Frontal cortex (tissue), 4 donors: ENCODE results near the gene PRR36. TPM values are rescaled to one million over a fixed set of nuclear protein-coding genes. Genes with fewer than 3 reads are reported as not detected.
"Not testable (repeated sequence)": the region's sequence is repeated elsewhere in the genome, so short reads cannot be mapped to it uniquely, and the experiment has no call there.

ENCODE experiments used
- DNase-seq, 2 donors: peaks; one replicate each; pipeline ENCODE4 v3.0.0; 2012; ENCODE audit warnings: low spot score in 2 of 2
- FAIRE-seq: peaks from 2 replicates; lab custom pipeline; 2012; peaks lifted over from hg19 to GRCh38; lab: Jason Lieb, UNC
- total RNA-seq: library from RNA; depleted of rRNA; stranded (reverse); fragments of >200 nt; gene quantifications from one replicate; pipeline ENCODE4 v1.2.3, GENCODE V29; 2014
- donor health status: control.
- donor health status: control.
- donor health status: control.

The PRR36 gene
- total RNA-seq, 1 donor from 2014 or later = 2.9 TPM

DNA sequence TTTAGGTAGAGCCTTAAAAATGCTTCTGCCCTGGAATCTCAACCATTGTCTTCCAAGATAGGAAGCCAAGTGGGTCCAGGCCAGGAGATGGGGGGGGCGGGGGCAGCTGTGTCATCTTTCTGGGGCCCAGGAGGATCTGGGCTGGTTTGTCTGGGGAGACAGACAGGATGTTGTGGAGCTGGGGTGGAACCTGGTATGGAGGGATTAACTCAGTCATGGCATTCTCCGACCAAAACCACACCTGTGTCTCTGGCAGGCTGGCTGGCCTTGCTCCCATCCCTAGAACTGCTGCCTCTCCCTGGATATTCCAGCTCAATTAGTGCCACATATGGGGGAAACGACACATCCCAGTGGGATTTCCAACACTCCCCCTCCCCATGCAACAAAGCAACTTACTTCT is 26.7 kb upstream of the PRR36 start:
- FAIRE-seq = no peak
- DNase-seq = no peak

DNA sequence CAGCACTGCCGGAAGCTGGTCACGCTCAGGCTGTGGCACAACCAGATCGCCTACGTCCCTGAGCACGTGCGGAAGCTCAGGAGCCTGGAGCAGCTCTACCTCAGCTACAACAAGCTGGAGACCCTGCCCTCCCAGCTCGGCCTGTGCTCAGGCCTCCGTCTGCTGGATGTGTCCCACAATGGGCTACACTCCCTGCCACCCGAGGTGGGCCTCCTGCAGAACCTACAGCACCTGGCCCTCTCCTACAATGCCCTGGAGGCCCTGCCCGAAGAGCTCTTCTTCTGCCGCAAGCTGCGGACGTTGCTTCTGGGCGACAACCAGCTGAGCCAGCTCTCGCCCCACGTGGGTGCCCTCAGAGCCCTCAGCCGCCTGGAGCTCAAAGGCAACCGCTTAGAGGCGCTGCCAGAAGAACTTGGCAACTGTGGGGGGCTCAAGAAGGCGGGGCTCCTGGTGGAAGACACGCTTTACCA is 26.2 kb upstream of the PRR36 start:
- FAIRE-seq (no peak), DNase-seq (no peak)

DNA sequence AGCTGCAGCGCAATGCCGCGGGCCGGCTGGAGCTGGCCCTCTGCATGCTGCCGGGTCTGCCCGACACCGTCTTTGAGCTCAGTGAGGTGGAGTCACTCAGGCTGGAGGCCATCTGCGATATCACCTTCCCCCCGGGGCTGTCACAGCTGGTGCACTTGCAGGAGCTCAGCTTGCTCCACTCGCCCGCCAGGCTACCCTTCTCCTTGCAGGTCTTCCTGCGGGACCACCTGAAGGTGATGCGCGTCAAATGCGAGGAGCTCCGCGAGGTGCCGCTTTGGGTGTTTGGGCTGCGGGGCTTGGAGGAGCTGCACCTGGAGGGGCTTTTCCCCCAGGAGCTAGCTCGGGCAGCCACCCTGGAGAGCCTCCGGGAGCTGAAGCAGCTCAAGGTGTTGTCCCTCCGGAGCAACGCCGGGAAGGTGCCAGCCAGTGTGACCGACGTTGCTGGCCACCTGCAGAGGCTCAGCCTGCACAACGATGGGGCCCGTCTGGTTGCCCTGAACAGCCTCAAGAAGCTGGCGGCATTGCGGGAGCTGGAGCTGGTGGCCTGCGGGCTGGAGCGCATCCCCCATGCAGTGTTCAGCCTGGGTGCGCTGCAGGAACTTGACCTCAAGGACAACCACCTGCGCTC is 25.7 kb upstream of the PRR36 start:
- no peak for FAIRE-seq
- no peak for DNase-seq

DNA sequence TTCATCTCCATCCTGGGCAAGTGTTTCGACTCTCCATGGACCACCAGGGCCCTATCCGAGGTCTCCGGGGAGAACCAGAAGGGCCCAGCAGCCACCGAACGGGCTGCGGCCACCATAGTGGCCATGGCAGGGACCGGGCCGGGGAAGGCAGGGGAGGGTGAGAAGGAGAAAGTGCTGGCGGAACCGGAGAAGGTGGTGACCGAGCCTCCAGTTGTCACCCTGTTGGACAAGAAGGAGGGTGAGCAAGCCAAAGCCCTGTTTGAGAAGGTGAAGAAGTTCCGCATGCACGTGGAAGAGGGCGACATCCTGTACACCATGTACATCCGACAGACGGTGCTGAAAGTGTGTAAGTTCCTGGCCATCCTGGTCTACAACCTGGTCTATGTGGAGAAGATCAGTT is 24.8 kb upstream of the PRR36 start:
- DNase-seq (no peak), FAIRE-seq (no peak)

DNA sequence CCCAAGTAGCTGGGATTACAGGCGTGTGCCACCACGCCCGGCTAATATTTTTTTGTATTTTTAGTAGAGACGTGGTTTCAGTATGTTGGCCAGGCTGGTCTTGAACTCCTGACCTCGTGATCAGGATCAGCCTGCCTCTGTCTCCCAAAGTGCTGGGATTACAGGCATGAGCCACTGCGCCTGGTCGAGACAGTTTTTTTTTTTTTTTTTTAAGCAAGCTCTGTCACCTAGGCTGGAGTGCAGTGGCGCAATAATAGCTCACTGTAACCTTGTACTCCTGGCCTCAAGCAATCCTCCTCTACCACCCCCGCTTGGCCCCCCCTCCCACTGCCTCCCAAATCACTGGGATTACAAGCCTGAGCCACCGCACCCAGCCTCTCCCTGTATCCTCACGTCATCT is 23.1 kb upstream of the PRR36 start:
- no peak for DNase-seq
- FAIRE-seq = no peak

DNA sequence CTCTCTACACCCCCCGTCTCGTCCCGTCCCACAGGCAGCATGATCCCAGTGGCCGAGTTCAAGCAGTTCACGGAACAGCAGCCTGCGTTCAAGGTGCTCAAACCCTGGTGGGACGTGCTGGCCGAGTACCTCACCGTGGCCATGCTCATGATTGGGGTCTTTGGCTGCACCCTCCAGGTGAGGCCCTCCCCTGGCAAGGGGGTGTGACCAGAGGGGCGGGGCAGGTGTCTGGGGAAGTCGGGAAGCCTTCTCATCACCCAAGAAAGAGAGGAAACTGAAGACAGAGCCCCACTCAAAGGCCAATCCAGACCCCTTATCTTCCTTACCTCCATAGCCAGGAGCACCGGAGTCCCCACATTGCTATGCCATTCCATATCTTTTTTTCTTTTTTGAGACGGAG is 21.4 kb upstream of the PRR36 start:
- no peak for FAIRE-seq
- DNase-seq = no peak

DNA sequence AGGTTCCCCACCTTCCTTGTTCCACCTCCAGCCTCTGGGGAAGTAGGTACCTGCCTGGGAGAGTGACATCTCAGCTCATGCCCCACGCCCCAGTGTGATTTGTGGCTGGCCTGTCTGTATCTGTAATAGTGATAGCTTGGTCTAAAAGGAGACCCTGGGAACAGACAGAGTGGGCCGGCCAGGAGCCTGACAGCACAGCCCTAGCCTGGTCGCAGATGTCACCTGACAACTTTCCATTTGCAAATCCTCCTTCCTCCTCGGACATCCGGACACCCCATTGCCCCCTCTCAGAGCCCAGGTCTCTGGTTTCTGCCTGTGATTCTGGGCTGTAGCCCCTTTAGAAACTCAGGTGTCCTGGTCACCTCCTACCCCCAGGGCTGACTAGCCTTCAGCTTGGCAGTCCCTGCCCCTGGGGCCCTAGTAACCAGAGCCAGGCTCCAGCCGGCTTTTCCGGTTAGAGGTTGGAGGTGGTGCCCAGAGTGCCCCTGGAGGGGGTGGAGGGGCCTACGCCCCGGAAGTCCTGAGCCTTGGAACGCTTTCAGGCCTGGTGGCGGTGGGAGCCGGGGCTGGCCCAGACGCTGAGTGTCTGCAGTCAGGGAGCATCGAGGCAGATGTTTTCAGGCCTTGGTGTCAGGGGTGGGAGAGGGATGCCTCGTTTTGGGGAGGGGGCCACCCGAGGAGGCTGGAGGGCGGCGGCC is 20.6 kb upstream of the PRR36 start:
- FAIRE-seq = no peak
- DNase-seq = no peak

DNA sequence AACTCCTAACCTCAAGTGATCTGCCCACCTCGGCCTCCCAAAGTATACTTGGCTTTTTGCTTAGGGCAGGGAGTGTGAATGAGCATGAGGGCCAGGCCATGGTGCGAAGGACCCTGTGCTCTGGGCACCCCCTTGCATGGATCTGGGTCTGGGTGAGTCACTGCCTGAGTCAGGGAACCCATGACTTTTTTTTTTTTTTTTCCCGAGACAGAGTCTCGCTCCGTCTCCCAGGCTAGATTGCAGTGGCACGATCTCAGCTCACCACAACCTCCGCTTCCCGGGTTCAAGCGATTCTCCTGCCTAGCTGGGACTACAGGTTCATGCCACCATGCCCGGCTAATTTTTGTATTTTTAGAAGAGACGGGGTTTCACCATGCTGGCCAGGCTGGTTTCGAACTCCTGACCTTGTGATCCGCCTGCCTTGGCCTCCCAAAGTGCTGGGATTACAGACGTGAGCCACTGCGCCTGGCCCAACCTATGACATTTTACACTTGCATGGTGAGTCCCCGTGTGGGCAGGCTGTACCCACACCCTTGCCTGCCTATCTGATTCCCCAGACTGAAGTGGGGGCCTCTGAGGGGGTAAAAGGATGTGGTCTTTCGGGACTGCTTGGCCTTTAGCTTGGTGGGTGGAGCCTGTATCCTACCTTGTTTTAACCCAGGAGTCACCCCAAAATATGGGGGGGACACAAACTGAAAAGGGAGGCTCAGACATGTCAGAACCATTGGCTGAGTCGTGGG is 19.3 kb upstream of the PRR36 start:
- not testable (repeated sequence) for FAIRE-seq, DNase-seq

DNA sequence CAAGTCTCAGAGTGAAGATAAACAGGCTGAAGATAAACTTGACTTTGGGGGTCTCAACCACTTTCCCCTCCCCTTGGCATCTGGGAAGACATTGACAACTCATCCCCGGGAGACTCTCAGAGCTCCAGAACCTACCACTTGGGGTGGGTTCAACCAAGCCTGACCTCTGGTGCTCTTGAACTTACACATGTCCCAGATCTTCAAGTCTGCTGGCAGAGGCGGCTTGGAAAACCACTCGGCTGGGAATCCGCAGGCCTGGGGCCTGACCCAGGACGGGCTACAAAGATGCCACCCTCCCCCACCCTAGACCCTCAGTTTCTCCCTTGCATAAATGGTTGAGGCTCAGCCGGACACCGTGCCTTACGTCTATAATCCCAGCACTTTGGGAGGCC is 14.6 kb upstream of the PRR36 start:
- no peak for DNase-seq
- FAIRE-seq = no peak

DNA sequence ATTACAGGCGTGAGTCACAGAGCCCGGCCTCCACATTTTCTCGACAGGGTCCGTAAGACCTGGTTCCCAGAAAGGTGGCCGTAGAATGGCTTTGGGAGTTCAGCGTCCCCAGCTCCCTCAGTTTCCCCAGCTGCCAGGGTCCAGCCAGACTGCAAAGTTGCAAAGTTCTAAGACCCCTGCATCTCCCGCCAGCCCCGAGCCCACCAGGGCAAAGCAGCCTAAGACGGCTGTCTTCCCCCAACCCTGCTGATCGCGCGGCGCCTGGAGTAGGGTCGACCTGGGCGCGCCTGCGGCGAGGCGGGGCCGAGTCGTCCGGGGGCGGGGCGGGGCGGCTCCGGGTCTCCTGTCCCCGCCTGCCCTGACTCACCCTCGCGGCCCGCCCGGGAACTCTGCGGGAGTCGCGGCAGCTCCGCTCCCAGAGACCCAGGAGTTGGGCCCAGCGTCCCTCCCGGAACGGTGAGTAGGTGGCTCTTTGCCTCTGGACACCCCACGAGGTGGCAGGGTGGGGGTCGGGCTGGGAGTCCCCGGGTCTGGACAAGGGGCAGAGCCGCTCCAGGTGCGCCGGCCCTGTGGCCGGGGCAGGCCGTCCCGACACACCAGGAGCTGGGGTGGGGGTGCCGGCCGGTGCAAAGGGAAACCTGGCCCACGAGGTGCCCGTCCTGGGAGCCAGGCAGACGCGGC is 14.1 kb upstream of the PRR36 start, which contains the start of gene LRRC8E:
LRRC8E (plus strand) TSS at position 366 of the 681 bp plus-strand sequence. CDS start 7,094 bp downstream, outside the sequence.
- no peak for DNase-seq
- FAIRE-seq = no peak

DNA sequence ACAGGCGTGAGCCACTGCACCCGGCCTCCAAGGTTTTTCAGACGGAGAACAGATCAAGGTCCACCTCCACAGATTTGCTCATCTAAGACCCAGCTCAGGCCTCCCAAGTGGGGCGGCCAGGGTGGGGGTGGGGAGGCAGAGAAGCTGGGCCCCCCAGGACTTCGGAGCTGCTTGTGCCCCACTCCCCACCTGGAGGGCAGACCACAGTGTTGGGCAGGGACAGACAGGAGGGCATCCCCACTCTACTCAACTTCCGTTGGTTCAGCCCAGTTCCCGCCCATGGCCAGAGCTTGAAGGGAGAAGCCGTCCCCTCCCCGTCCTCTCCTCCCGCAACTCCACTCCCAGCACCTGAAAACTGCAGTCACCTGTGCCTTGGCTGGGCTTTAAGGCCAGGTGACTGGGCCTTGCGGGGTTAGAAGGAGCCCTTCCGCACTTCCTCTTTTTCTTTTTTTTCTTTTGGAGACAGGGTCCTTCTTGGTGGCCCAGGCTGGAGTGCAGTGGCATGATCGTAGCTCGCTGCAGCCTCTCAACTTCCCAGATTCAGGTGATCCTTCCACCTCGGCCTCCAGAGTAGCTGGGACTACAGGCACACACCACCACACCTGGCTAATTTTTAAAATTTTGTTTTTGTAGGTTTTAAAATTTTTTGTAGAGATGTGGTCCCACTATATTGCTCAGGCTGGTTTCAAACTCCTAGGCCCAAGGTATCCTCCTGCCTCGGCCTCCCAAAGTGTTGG is 13.4 kb upstream of the PRR36 start:
- no peak for DNase-seq
- FAIRE-seq = no peak

DNA sequence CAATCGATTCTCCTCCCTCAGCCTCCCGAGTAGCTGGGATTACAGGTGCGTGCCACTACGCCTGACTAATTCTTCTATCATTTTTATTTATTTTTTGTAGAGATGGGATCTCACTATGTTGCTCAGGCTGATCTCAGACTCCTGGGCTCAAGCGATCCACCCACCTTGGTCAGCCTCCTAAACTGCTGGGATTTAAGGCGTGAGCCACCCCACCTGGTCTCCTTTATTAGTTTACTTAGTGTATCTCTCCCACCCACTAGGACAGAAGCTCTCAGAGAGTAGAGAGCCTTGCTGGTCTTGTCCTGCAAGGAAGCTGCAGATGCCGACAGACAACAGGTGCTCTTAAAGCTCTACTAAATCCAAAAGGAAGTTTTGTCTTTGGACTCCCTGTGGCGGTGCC is 11.6 kb upstream of the PRR36 start:
- FAIRE-seq (no peak), DNase-seq (no peak)

DNA sequence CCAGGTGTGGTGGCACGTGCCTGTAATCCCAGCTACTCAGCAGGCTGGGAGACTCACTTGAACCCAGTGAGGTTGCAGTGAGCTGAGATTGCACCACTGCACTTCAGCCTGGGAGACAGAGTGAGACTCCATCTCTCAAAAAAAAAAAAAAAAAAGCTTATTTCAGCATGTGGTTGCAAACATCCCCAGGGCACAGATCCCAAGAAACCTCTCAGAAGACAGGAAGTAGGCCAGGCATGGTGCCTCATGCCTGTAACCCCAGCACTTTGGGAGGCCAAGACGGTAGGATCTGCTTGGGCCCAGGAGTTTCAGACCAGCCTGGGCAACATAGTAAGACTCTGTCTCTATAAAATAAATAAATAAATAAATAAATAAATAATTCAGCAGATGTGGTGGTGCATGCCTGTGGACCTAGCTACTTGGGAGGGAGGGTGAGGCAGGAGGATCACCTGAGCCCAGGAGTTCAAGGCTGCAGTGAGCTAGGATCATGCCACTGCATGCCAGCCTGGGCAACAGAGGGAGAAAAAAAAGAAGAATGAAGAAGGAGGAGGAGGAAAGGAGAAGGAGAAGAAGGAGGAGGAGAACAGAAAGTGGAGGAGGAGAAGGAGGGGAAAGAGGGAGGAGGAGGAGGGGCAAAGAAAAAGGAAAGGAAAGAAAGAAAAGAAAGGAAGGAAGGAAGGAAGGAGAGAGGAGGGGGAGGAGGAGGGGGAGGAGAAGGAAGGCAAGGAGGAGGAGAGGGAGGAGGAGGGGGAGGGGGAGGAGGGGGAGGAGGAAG is 9.8 kb upstream of the PRR36 start:
- no peak for DNase-seq
- no peak for FAIRE-seq

DNA sequence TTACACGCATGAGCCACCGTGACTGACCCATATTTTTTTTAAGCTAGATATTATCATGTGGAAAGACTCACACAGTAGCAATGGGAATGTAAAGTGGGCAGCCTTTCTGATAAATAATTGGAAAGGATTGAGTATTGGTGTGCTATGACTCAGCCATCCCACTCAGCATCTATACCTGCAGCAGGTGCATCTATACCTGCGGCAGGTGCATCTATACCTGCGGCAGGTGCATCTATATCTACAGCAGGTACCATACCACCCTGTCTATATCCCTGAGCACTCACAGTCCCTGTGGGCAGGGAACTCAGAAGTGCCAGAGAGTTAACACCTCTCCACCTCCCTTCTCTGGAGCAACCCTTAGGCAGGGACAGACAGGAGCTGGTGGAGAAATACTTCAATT is 8.9 kb upstream of the PRR36 start:
- FAIRE-seq = no peak
- no peak for DNase-seq

DNA sequence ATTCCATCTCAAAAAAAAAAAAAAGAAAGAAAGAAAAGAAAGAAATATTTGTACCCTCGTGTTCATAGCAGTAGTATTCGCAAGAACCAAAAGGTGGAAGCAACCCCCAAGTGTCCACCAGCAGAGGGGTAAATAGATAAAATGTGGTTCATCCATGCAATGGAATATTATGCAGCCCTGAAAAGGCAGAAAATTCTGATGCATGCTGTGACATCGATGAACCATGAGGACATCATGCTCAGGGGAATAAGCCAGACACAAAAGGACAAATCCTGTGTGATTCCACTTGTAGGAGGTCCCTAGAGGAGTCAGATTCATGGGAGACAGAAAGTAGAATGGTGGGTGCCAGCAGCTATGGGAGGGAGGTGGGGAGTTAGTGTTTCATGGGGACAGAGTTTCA is 7.7 kb upstream of the PRR36 start:
- no peak for DNase-seq
- FAIRE-seq = no peak

DNA sequence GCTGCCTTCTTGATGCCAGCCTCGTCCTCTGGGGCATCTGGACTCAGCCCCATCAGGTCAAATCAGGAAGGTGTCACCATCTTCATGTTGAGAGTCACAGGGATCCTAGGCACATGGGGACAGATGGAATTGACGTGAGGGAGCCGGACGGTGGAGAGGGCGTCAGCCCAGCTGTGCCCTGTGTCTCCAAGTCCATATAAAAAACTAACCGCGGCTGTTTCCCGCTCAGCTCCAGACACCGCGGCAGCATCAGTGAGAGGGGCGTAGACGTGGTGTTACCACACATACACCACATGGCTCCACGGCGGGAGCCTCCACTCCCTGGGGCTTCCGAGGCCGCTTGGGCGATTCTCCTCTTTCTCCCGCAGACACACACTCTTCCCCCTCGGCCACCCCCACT is 5.6 kb upstream of the PRR36 start:
- DNase-seq (no peak), FAIRE-seq (no peak)

DNA sequence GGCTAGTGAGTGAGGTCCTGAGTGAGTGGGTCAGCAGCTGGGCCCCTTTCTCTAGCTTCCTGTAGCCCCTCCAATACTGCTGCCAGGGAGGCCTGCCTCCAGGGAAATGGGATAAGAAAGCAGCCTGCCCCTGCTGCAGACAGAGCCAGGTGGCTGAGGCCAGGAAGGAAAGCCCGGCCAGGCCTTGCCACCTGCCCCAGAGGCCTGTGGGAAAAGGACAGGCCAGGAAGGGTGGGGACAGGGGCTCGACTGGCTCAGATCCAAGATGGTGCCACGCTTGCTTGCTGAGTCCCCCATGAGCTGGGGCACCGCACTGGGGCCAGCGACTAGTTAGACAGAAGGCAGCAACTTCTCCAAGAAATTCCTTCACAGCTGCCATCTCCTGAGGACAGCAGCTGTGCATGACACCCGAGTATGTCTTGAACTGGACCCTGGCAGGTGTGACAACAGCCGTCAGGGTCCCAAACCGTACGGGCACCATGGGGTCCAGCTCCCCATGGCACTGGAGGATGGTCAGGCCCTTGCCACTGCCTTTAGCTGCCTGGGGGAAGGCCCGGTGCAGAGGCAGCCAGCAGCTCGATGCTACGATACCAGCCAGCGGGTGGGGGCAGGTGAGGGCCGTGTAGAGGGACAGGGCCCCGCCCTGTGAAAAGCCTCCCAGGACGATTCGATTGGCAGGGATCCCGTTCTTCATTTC is 5.1 kb upstream of the PRR36 start:
- DNase-seq (no peak), FAIRE-seq (no peak)

DNA sequence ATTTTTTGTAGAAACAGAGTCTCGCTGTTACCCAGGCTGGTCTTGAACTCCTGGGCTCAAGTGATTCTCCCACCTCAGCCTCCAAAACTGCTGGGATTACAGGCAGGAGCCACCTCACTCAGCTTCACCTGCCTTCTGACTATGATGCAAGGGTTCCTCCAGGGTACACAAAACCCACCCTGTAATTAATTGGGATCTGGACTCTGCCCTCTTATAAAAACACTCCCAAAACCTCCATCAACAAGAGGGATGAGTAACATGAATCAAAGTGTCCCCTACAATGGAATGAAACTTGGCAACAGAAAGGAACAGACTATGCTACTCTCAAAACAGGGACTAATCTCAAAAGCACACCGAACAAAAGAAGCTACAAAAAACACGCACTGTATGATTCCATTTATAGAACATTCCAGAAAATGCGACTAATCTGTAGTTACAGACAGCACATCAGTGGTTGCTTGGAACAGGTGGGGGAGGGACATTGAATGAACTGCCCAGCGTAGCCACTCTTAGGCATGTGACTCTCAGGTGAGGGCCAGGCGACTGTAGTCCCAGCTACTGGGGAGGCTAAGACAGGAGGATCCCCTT is 3.2 kb upstream of the PRR36 start:
- FAIRE-seq = no peak
- DNase-seq = no peak
